ENCODE results near the gene ZNF648. TPM values are rescaled to one million over a fixed set of nuclear protein-coding genes. Genes with fewer than 3 reads are reported as not detected.
"Not testable (repeated sequence)": the region's sequence is repeated elsewhere in the genome, so short reads cannot be mapped to it uniquely, and the experiment has no call there.

ZNF648 gene
- total RNA-seq, 2 experiments from 2014 or later = not detected

DNA sequence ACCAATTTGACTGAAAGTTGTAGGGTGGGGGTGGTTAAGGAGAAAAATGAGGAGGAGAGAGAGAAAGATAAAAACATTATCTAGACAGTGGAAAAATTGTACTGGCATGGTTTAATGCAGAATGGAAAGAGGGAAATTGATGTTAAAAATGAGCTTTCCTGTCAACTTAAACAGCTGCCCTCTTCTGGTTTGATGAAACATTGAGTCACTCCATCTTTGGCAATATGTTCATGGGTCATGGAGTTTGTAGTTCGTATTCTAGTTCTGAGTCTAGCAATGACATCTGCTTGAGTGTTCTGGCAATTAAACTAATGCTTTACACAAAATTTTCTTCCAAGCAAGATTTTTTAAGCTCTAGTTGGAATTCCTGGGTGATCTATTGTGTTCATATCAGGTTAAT lies 9.6 kb downstream of the ZNF648 start:
- no peak overlapping the region for H3K27ac Mint-ChIP-seq
- CTCF ChIA-PET = interaction anchor here (0.8 to 3.2 kb wide), 4 partner anchors 12 to 29 kb away, joined by 3 to 15 read pairs (median 4); no protein-coding TSS in a partner anchor

GRCh38 chr1:182050481-182051448 lies 10.7 kb downstream of the ZNF648 start:
- H3K36me3 Mint-ChIP-seq (ENCODE audit: low read depth) = no peaks in the 10 kb centered on the region
- no peak overlapping the region for H3K4me3 Mint-ChIP-seq
- intact Hi-C loops (cut with DNase I, micrococcal nuclease) = loop anchor here in 1 of 2 experiments (10.0 kb wide), 1 partner anchor 306 kb away; no protein-coding TSS in a partner anchor
- H3K9me3 Mint-ChIP-seq (ENCODE audit: low read depth) = no peaks in the 10 kb centered on the region
- ATAC-seq (no peak), DNase-seq (no peak)
- H3K27ac Mint-ChIP-seq = no peak overlapping the region
- H3K4me1 Mint-ChIP-seq = peaks cover 8% of the 10 kb centered on the region
- CTCF ChIA-PET = interaction anchor here (0.5 to 3.2 kb wide), 5 partner anchors 13 to 688 kb away, joined by 3 to 15 read pairs (median 4); no protein-coding TSS in a partner anchor
- POLR2A ChIA-PET = no interaction called here
- H3K27me3 Mint-ChIP-seq = peaks cover 4% of the 10 kb centered on the region

More for the DNA sequence above, 9.6 kb downstream of the ZNF648 start:
- ATAC-seq = no peak
- POLR2A ChIA-PET = interaction anchor here (0.6 kb wide), 1 partner anchor 602 kb away, joined by 3 read pairs; no protein-coding TSS in a partner anchor
- Mint-ChIP-seq H3K36me3 (ENCODE audit: low read depth) (no peaks in the 10 kb centered on the region), H3K4me3 (no peak overlapping the region), H3K9me3 (ENCODE audit: low read depth) (no peaks in the 10 kb centered on the region), H3K27me3 (peaks cover 12% of the 10 kb centered on the region), H3K4me1 (peaks cover 5% of the 10 kb centered on the region)
- intact Hi-C loops (cut with DNase I, micrococcal nuclease) = loop anchor here in 1 of 2 experiments (10.0 kb wide), 1 partner anchor 307 kb away; no protein-coding TSS in a partner anchor
- DNase-seq = no peak

GRCh38 chr1:182048562-182048961 lies 12.9 kb downstream of the ZNF648 start:
- Mint-ChIP-seq H3K9me3 (ENCODE audit: low read depth) (no peaks in the 10 kb centered on the region), H3K27ac (no peak overlapping the region), H3K27me3 (no peaks in the 10 kb centered on the region), H3K4me3 (no peak overlapping the region), H3K4me1 (peaks cover 8% of the 10 kb centered on the region), H3K36me3 (ENCODE audit: low read depth) (no peaks in the 10 kb centered on the region)
- intact Hi-C loops (cut with DNase I, micrococcal nuclease) = no loop called here
- ChIA-PET POLR2A (no interaction called here), CTCF (no interaction called here)
- DNase-seq = no peak
- ATAC-seq = no peak

DNA sequence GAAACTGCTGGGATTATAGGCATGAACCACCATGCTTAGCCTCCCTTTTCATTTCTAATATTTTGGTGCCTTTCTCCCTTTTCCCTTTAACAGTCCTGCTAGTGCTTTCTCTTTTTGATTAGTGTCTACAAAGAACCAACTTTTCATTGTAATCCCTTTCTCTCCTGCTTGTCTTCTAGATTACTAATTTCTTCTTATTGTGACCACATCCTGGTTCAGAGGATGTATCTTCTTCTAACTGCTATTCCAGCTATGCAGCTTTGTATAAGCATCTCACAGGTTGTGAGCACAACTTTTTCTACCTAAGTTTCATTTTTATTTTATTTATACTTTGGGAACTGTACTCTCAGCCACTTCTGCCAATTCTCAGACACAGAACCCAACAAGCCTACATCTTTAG lies 14.7 kb downstream of the ZNF648 start:
- POLR2A ChIA-PET = no interaction called here
- peaks cover 4% of the 10 kb centered on the region for H3K4me1 Mint-ChIP-seq
- H3K36me3 Mint-ChIP-seq (ENCODE audit: low read depth) = no peaks in the 10 kb centered on the region
- CTCF ChIA-PET = interaction anchor here (0.6 to 0.7 kb wide), 2 partner anchors 118 to 568 kb away, joined by 4 read pairs; no protein-coding TSS in a partner anchor
- H3K9me3 Mint-ChIP-seq (ENCODE audit: low read depth) = no peaks in the 10 kb centered on the region
- intact Hi-C loops (cut with DNase I, micrococcal nuclease) = no loop called here
- H3K27ac Mint-ChIP-seq = peak overlapping the region; percentile 45
- H3K4me3 Mint-ChIP-seq = no peak overlapping the region
- ATAC-seq (peak; percentile 66), DNase-seq (no peak)
- H3K27me3 Mint-ChIP-seq = no peaks in the 10 kb centered on the region

DNA sequence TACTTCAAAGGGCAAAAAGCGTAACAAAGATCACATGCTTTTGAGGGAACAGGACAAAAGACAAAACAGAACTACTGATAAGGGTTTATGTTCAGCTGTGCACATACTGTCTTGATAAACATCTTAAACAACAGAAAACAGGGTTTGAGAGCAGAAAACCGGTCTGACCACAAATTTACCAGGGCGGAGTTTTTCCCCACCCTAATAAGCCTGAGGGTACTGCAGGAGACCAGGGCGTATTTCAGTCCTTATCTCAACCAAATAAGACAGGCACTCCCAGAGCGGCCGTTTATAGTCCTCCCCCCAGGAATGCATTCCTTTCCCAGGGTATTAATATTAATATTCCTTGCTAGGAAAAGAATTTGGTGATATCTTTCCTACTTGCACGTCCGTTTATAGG lies 16.0 kb downstream of the ZNF648 start:
- H3K9me3 Mint-ChIP-seq (ENCODE audit: low read depth); intact Hi-C loops (cut with DNase I, micrococcal nuclease); H3K27me3 Mint-ChIP-seq; DNase-seq; ATAC-seq; H3K4me3 Mint-ChIP-seq; POLR2A ChIA-PET; H3K27ac Mint-ChIP-seq; H3K36me3 Mint-ChIP-seq (ENCODE audit: low read depth); H3K4me1 Mint-ChIP-seq: not testable (repeated sequence)
- CTCF ChIA-PET = interaction anchor here (1.0 kb wide), 1 partner anchor 12 kb away, joined by 4 read pairs; no protein-coding TSS in a partner anchor

GRCh38 chr1:182041615-182042014 lies 19.9 kb downstream of the ZNF648 start:
- intact Hi-C loops (cut with DNase I, micrococcal nuclease) = no loop called here
- POLR2A ChIA-PET = no interaction called here
- H3K9me3 Mint-ChIP-seq (ENCODE audit: low read depth) = peaks cover 5% of the 10 kb centered on the region
- no peaks in the 10 kb centered on the region for H3K27me3 Mint-ChIP-seq
- H3K27ac Mint-ChIP-seq = no peak overlapping the region
- CTCF ChIA-PET = no interaction called here
- H3K4me3 Mint-ChIP-seq = no peak overlapping the region
- ATAC-seq = no peak
- H3K36me3 Mint-ChIP-seq (ENCODE audit: low read depth) = no peaks in the 10 kb centered on the region
- no peak for DNase-seq
- peaks cover under 1% of the 10 kb centered on the region for H3K4me1 Mint-ChIP-seq

DNA sequence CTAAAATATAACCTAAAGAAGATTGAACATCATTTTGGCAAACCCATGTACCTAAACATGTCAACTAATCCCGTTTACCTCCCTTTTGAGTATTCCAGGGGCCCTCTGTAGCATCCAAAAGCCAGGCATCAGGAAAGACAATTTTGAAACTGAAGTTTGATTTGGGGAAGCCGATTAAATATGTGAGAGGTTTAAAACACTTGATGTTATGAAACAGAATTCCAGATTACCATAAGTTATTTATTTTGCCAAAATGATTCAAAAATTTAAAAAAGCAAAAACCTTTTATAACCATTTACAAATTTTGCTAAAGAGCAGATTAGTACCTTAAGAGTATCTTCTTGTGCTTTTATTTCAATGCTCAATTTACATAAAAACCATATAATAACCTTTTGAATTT lies 23.3 kb downstream of the ZNF648 start:
- Mint-ChIP-seq H3K27ac (no peak overlapping the region), H3K4me1 (no peaks in the 10 kb centered on the region), H3K4me3 (no peak overlapping the region), H3K9me3 (ENCODE audit: low read depth) (peaks cover 5% of the 10 kb centered on the region), H3K36me3 (ENCODE audit: low read depth) (no peaks in the 10 kb centered on the region), H3K27me3 (no peaks in the 10 kb centered on the region)
- no peak for DNase-seq
- intact Hi-C loops (cut with DNase I, micrococcal nuclease) = no loop called here
- ChIA-PET CTCF (interaction anchor here (1.9 kb wide), 1 partner anchor 16 kb away, joined by 6 read pairs; no protein-coding TSS in a partner anchor), POLR2A (no interaction called here)
- no peak for ATAC-seq

GRCh38 chr1:182035097-182035770 lies 26.3 kb downstream of the ZNF648 start:
- intact Hi-C loops (cut with DNase I, micrococcal nuclease) = no loop called here
- H3K4me1 Mint-ChIP-seq = peaks cover 2% of the 10 kb centered on the region
- ChIA-PET CTCF (interaction anchor here (0.7 to 1.2 kb wide), 2 partner anchors 15 to 46 kb away, joined by 3 to 4 read pairs; no protein-coding TSS in a partner anchor), POLR2A (no interaction called here)
- no peak for ATAC-seq
- H3K27me3 Mint-ChIP-seq = no peaks in the 10 kb centered on the region
- peak; percentile 41 for DNase-seq
- no peaks in the 10 kb centered on the region for H3K36me3 Mint-ChIP-seq (ENCODE audit: low read depth)
- peaks cover 4% of the 10 kb centered on the region for H3K9me3 Mint-ChIP-seq (ENCODE audit: low read depth)
- H3K4me3 Mint-ChIP-seq = no peak overlapping the region
- H3K27ac Mint-ChIP-seq = no peak overlapping the region

DNA sequence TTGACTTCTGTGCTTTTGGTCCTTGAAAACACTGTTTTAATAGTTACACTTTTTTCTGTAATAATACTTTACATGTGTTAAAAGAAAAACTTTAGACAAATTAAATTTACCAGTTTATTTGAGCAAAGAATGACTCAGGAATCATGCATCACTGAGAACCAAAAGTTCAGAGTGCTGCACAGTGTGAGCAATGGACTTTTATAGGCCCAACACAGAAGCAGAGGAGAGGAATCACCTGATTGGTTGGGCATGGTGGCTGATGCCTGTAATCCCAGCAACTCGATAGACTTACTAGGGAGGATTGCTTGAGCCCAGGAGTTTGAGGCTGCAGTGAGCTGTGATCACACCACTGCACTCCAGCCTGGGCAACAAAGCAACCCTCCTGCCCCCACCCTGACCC lies 29.3 kb downstream of the ZNF648 start:
- intact Hi-C loops (cut with DNase I, micrococcal nuclease) = no loop called here
- Mint-ChIP-seq H3K4me3 (no peak overlapping the region), H3K27me3 (no peaks in the 10 kb centered on the region), H3K9me3 (ENCODE audit: low read depth) (no peaks in the 10 kb centered on the region), H3K27ac (no peak overlapping the region), H3K4me1 (peaks cover 11% of the 10 kb centered on the region), H3K36me3 (ENCODE audit: low read depth) (peaks cover 3% of the 10 kb centered on the region)
- DNase-seq (no peak), ATAC-seq (no peak)
- POLR2A ChIA-PET = no interaction called here
- CTCF ChIA-PET = no interaction called here

- ATAC-seq = peak; percentile 96
- H3K27ac Mint-ChIP-seq = peak overlapping the region; percentile 97
- H3K9me3 Mint-ChIP-seq (ENCODE audit: low read depth) = no peaks in the 10 kb centered on the region
- POLR2A ChIA-PET = interaction anchor here (0.7 kb wide), 1 partner anchor 24 kb away, joined by 3 read pairs; no protein-coding TSS in a partner anchor
- peak; percentile 99 for DNase-seq
- CTCF ChIA-PET = interaction anchor here (1.1 to 2.6 kb wide), 2 partner anchors 25 to 27 kb away, joined by 3 to 8 read pairs; no protein-coding TSS in a partner anchor
- peaks cover 3% of the 10 kb centered on the region for H3K36me3 Mint-ChIP-seq (ENCODE audit: low read depth)
- no peaks in the 10 kb centered on the region for H3K27me3 Mint-ChIP-seq
- peaks cover 11% of the 10 kb centered on the region for H3K4me1 Mint-ChIP-seq
- intact Hi-C loops (cut with DNase I, micrococcal nuclease) = loop anchor here in 1 of 2 experiments (1.0 to 5.0 kb wide), 9 partner anchors 218 to 1608 kb away; partner anchors contain the start of genes ARPC5, DHX9, GLUL and IER5
- peak overlapping the region; percentile 86 for H3K4me3 Mint-ChIP-seq
These were observed 31.9 kb downstream of the ZNF648 start for GRCh38 chr1:182029379-182030331.

Measured in activated CD4-positive, alpha-beta T cell treated with anti-CD3 and anti-CD28 coated beads for 36 hours (primary cell).